HG03159 (cell line): ENCODE measurements around the gene SGK2.
"Not testable (repeated sequence)": the region's sequence is repeated elsewhere in the genome, so short reads cannot be mapped to it uniquely, and the experiment has no call there.

ENCODE experiments used
- ATAC-seq: cut with Tn5 transposase; IDR thresholded peaks from one replicate; pipeline ENCODE4 v1.9.1; 2021; ENCODE audit warnings: mild to moderate bottlenecking, moderate library complexity; ENCODE audit not compliant: unreplicated experiment

Gene SGK2

DNA sequence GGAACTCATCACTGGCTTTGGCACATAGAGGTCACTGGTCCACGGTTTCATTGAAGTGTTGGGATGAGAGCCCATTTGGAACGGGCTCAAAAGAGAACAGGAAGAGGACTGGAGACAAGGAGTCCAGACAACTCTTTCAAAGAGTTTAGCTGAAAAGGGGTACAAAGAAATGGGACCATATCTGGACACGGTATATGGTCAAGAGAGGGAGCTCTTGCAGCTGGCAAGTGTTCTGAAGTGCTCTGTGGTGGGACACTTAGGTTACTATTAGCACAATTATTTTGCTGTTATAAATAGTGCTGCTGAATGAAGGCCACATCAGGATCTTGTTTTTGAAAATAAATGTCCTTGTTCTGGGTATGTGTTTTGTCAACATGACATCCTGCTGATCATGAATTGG, 4.6 kb downstream of the SGK2 start:
- no peak for ATAC-seq

GRCh38 chr20:43563991-43564390, 5.2 kb downstream of the SGK2 start:
- ATAC-seq: no peak

DNA sequence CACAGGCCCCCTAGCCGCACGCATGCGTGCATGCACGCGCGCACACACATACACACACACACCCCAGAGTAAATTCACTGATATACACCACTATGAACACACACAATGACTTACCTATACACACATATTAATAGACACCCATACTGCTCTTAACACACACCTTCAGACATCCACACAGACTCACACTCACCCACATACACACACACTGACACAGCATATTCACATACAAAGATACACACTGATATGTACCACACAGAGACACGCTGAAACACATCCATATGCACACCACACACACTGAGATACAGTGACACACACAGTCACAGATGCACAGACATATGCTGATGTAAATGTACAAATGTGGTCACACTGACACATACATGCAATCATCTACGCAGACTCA, 5.6 kb downstream of the SGK2 start:
- ATAC-seq: no peak

DNA sequence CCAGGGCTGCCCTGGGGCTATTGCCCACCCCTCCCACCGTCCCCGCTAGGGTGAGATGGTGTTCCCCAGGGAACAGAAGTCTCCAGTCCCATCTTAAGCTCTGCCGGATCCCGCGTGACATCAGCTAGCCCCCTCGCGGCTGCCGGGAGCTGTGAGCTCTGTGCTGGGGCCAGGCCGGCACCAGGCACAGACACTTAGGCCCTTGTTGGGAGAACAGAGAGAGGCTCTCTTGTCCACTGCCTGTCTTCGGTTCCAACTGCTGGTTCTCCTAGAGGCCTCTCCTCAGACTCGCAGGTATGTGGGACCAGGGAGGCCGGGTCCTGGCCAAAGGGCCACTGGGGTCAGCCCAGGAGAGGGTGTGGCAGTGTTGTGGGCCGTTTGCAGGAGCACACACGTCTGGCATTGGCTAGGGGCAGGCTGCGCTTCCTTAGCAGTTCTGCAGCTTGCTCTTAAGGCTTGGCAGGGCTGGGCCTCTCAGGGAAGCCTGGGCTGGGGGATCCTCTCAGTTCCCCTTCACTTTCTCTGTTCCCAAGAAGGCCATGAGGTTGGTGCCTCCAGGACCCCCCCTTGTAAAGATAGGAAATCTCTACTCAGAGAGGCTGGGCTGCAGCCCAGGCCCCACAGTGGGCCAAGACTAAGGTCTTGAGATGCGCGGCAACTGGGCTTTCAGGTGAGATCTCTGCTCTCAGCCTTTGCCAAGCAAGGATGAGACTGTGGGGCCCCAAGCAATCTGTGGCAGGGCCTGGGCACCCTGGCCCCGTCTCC, 6.3 kb downstream of the SGK2 start:
- ATAC-seq: no peak

DNA sequence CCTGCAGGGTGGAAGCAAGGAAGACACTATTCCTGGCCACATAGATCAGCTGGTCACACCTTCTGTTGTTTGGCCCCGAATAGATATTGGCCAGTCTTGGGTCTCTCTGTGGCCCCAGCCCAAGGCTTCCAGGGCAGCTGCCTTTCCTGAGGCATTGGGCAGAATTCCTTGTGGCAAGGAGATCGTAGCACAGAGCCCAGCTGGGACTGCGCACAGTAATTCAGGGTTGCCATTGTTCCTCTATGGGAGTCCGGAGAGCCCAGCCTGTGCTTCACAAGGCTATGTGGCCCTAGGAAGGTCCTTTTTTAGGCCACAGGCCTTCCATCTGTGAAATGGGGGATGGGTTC, 6.9 kb downstream of the SGK2 start:
- ATAC-seq: no peak

- ATAC-seq: no peak
Measured at GRCh38 chr20:43567477-43567876, 8.7 kb downstream of the SGK2 start.

DNA sequence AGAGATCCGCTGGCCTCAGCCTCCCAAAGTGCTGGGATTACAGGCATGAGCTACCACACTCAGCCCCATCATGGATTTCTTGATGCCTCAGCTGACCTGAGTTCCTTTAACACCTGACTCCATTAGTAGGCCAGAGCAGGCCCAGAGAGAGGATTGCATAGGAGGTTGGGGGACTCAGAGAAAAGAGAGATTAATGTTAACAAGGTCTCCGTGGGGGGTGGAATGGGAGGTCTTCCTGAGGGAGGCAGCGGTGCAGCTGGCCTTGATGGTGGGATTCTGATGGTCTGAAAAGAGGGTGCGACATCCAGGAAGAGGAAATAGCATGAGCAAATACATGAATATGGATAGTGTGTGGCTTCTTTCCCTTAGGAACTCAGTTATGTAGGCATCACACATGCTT, 9.9 kb downstream of the SGK2 start:
- ATAC-seq: no peak

GRCh38 chr20:43569282-43569681, 10.5 kb downstream of the SGK2 start:
- ATAC-seq: no peak

- ATAC-seq: no peak
Measured at GRCh38 chr20:43570496-43570895, 11.7 kb downstream of the SGK2 start.

DNA sequence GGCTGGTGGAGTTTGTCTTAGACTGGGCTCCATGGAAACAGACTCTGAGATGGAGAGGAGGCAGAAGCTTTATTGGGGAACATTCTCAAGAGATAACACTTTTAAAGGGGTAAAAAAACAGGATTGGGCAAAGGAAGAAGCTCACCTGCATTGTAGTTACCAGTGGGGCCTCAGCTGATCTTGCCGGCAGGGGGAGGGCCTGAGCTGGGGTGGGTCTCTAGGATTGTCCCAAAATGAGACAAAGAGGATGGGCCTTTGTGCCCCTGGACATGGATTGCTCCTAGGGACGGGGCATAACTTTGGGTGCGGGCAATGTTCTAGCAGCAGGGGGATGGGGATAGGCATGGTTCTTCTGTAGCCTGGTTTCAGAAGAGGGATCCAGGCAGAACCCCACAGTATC, 12.5 kb downstream of the SGK2 start:
- ATAC-seq: no peak

DNA sequence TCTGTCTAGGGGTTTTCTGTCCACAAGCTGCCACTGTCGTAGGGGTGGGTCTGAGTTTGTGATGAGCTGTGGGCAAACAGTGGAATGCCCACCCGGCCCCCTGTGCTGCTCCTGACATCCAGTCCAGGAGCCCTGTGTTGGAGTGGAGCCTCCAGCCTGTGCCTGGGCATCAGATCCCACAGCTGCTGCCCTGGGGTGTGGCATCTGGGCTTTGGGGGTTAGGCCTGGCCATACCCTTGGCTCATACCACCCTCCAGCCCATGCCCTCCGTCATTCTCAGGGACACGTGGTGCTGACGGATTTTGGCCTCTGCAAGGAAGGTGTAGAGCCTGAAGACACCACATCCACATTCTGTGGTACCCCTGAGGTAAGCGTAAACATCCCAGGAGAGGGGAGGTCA, 12.9 kb downstream of the SGK2 start:
- no peak for ATAC-seq

DNA sequence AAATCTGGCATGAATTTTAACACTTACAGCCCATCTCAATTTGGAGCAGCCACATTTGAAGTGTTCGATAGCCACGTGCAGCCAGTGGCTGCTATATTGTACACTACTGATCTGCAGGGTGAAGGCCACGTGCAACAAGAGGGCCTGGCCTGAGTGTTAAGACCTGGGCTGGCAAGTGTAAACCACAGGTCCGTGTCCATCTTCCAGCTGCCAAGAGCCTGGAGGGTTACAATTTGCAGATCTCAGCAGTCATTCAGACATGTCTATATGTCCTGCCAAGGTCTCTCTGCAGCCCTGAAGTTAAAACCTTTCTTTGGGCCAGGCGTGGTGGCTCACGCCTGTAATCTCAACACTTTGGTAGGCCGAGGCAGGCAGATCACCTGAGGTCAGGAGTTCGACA, 14.1 kb downstream of the SGK2 start:
- ATAC-seq: no peak

DNA sequence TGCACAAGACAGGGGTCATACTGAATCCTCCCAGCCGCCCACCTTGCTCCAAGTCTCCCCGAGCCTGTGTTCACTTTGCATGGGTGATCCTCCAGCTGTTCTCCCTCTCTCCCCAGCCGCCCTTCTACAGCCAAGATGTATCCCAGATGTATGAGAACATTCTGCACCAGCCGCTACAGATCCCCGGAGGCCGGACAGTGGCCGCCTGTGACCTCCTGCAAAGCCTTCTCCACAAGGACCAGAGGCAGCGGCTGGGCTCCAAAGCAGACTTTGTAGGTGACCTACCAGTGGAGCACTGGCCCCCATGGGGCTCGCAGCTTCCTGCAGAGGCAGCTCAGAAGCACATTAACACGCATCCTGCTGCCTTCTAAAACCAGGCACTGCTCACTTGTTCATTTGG, 17.3 kb downstream of the SGK2 start:
- no peak for ATAC-seq

DNA sequence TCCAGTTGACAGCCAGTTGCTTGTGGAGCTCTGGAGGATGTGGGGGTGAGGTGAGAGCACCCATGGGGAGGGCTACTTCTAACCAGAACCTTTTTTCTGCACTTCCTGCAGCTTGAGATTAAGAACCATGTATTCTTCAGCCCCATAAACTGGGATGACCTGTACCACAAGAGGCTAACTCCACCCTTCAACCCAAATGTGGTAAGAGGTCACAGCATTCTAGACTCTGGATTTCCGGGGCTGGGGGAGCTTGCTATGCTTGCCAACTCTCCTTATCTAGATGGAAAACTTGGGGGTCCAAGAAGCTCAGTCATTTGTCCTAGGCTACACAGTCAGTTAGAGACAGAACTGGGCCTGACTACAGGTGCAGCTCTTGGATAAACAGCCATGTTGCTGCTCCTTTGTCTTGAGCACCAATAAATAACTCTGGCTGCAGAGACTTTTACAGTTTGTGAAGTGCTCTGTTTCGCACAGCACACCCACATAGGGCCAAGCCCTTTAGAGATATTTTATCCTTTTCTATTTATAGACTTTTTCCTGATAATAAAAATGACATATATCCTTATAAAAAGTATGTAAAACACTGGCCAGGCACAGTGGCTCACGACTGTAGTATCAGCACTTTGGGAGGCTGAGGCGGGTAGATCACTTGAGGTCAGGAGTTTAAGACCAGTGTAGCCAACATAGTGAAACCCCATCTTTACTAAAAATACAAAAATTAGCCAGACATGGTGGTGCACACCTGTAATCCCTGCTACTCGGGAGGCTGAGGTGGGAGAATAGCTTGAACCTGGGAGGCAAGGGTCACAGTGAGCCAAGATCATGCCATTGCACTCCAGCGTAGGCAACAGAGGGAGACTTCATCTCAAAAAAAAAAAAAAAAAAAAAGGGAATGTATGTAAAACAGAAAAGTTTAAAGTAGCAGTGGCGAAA, 21.3 kb downstream of the SGK2 start:
- ATAC-seq: no peak

DNA sequence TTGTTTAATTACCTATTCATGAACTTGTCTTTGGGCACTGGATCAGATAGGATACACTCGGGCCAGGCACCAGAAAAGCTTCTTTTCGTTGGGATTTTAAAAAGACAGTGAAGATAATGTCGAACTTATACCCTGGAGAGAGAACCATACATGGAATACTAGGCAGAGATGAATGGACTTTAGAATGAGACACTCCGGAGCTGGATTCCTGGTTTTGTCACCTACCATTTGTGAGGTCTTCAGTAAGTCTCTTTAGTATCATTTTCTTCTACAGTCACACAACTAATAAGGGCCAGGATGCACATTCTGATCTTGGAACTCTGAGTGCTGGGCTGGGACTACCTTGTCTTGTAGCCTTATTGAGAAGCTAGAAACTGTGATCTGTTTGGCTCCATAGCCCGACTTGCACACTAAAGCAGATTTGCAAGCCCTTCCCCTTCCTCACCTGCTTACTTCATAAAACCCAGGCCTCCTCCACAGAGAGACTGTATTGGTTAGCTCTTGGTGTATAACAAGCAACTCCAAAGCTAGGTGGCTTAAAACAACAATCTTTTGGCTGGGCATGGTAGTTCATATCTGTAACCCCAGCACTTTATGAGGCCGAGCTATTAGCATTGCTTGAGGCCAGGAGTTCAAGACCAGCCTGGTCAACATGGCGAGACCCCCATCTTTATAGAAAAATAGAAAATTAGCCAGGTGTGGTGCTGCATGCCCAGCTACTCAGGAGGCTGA, 24.5 kb downstream of the SGK2 start:
- ATAC-seq: no peak

GRCh38 chr20:43583982-43584432, 25.2 kb downstream of the SGK2 start:
- ATAC-seq: no peak

GRCh38 chr20:43584448-43585136, 25.8 kb downstream of the SGK2 start:
- ATAC-seq: no peak

DNA sequence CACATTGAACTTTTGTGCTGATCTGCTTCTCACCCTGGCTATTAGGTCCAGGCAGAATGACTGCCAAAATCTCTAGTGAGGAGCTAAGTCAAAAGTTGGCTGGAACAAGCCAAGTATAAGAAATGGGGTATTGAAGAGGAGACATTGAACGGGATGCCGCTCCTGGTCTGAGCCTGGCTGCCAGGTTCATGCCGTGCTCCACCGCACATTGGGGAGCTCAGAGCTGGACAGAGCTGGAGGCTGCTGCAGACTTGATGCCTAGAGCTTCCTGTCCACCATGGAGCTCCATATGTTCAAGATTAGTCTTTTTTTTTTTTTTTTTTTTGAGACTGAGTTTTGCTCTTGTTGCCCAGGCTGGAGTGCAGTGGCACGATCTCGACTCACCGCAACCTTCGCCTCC, 27.8 kb downstream of the SGK2 start:
- no peak for ATAC-seq

DNA sequence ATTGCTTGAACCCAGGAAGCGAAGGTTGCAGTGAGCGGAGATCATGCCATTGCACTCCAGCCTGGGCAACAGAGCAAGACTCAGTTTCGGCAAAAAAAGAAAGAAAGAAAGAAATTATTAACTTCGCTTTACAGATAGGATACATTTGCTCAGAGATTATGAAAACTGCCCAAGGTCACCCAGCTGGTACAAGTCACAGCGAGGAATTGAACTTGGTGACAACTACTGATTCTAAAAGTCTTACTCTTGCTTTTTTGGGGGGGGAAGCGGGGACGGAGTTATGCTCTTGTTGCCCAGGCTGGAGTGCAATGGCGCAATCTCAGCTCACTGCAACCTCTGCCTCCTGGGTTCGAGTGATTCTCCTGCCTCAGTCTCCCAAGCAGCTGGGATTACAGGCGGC, 29.7 kb downstream of the SGK2 start:
- ATAC-seq: not testable (repeated sequence)

DNA sequence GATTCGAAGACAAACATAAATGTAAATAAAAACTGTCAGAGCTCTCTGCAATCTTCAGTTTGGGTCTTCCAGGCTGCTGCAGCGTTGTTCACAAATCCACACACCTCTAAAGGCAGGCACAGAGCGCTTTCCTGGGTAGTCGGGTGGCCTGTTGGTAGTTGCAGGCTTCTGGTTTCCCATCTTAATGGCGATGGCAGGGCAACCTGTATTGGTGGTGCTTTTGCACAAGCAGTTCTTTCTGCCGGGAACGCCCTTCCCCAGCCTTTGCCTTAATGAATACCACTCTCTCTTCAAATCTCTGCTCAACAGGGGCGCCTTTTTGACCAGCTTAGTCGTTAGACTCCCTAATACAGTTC, 31.2 kb downstream of the SGK2 start:
- no peak for ATAC-seq
